NCI-H187 (cell line): ENCODE data around the gene SMNDC1.

Experiments used
- DNase-seq, 2 experiments: peaks; one replicate each; lab custom pipeline; 2025; lab: John Stamatoyannopoulos, UW

Gene SMNDC1

DNA sequence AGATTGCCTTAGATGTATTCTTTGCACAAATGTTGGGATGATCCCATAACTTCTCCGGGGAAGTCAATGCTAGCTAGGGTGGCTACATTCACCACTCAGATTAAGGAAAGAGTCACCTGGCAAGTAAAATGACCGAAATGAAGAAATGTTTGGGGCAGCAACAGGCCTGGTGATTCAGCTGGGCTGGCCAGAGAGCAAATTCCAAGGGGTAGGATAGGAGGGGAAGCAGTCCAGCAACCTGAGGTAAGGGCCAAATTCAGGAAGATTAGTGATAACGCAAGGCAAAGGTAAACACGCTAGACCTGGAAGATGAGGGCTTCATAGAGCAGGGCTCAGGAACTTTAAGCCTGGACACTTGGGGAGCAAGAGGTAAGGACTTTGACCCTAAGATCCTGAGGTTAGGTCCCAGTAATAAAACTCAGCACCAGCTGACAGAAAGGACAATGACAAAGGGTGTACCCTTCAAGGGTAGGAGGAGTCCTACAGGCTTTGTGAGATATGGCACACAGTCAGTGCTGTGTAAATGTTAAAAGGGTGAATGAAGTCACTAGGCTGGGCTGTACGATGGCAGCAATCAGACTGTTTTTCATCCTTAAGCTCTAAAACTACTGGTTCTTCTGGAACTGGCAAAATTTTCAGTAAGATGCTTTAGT lies 22.7 kb upstream of the SMNDC1 start:
- no peak for DNase-seq

GRCh38 chr10:110326351-110327032 lies 21.8 kb upstream of the SMNDC1 start:
- no peak for DNase-seq

DNA sequence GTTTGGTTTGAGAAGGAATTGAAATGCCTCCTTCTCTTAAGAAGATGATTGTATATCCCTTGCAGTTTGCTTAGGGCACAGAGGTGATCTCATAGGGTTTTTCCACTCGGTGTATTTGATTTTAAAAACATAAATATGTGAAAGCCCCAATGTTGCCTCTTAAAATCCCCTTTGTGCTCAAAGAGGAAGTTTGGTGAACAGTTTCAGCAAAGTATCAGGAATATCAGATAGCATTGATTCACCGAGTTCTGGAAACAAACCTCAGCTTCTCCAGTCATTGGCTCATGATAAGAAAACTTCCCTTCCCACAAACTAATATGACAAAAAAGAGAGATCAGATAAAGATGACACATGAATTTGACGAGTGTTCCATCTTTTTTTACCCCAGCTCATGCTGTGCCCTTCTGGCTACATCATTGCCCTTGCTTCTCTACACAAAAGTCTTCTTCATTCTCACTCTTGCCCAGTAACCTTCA lies 20.1 kb upstream of the SMNDC1 start:
- no peak for DNase-seq

DNA sequence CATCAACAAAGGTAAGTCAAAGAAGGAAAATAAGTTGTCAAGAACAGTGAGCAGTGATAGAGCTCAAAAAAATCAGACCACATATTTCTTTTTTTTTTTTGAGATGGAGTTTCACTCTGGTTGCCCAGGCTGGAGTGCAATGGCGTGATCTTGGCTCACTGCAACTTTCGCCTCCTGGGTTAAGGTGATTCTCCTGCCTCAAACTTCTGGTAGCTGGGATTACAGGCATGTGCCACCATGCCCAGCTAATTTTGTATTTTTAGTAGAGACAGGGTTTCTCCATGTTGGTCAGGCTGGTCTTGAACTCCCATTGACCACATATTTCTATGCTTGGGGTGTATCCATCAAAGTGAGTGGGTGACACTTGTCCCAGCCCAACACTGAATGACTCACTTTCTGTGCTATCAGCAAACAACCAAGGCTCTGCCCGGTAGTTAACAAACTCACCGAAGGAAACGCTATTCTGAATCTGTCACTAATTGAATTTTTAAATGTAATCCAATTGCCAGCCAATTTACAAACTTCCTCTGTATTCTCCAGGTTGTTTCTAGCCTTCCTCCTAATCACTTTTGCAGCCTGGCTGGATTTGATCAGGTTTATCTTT lies 19.6 kb upstream of the SMNDC1 start:
- no peak for DNase-seq

DNA sequence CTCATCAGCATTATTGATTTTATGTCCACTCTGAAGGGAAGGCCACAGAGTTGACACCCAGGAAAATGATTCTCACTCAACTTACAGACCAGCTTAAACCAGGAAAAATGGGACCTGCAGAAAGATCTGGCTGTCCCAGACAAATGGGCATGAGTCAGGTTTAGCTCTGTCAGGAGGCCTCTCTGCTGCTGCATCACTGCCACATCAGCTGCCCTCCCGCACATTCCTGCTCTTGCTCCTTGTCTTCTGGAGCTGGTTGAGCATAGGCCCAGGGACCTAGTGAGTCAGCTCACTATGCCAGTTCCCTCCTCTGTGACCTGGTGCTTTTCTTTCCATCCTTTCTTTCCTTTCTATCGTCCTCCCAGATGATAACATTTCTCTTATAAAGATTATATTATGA lies 18.8 kb upstream of the SMNDC1 start:
- DNase-seq = no peak

DNA sequence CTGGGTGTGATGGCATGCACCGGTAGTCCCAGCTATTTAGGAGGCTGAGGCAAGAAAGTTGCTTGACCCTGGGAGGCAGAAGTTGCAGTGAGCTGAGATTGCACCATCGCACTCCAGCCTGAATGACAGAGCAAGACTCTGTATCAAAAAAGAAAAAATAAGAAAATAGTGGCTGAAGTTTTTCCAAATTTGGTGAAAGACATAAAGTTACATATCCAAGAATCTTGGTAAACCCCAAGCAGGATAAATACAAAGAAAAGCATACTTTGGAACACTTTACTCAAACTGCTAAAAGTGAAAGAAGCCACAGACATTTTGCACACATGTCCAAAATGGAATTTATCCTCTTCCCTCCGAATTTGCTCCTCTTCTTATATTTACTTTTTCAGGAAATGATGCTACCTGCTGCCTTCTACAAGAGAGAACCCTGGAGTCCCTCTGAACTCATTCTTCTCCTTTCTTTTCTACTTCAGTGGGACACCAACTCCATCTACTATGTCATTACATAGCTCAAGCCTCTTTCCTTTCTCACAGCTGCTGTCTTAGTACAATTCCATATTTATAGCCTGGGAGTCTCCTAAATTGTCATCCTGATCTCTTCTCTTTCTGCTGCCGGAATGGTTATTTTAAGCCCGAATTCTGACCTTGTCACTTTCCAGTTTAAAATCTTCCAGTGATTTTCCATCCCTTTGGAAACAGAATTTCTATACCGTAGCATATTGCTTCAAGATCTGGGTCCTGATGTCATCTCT lies 17.3 kb upstream of the SMNDC1 start:
- no peak for DNase-seq

DNA sequence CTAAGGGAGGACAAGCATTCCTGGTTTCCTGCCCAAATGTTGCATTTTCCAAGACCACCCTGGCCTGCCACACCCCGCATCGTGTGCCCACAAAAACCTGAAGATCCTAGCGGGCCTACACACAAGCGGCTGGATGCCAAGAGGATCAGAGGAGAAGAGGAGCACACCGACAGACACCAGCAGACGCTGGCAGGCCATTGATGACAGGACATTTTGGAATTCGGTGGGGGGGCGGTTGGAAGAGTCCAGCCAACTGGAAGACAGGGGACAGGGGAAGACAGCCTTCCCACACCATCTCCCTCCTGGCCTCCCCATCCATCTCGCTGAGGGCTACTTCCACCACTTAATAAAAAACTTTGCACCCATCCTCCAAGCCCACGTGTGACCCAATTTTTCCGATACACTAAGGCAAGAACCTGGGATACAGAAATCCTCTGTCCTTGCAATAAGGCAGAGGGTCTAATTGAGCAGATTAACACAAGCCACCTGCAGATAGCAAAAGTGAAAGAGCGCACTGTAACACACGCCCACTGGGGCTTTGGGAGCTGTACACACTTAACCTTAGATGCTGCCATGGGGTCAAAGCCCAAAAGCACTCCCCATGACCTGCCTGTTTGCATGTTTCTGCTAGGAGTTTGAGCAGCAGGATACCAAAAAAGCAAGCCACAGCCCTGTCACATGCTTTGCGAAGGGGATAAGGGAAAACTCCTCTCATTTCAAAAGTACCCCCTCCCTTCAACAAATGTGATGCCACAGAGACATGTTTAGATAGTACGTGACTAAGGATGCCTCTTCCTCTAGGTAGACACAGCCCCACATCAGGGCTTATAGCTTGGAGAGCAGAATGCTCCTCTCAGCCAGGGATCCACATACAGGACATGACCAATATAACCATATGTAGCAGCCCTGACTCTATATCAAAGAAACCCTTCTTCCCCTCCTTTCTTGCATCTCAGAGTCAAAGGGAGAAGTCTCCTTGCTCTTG lies 13.4 kb upstream of the SMNDC1 start:
- DNase-seq = no peak

DNA sequence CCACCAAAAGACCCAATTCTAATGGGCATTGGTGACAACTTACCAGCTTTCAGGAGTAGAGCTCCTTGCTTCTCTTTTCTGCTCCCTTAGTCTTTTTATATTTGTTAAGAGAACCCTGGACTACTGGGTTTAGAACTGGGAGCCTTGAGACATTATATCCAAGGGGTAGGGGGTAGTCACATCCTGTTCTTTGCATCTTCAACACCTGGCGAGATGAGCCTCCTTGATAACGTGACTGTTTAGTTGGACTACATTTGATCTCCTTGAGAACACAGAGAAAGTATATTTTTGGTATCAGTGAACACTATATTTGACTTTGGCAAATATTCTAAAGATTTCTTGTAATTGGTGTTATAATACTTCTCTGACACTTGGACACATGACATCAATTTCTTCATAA lies 9.0 kb upstream of the SMNDC1 start:
- no peak for DNase-seq

GRCh38 chr10:110312206-110312605 lies 7.5 kb upstream of the SMNDC1 start:
- DNase-seq = no peak

- peak; percentile 11 to 33 for DNase-seq
Measured at GRCh38 chr10:110311357-110311949, 6.7 kb upstream of the SMNDC1 start.

GRCh38 chr10:110310741-110311140 lies 6.0 kb upstream of the SMNDC1 start:
- no peak for DNase-seq

GRCh38 chr10:110307805-110308204 lies 3.1 kb upstream of the SMNDC1 start:
- no peak for DNase-seq

DNA sequence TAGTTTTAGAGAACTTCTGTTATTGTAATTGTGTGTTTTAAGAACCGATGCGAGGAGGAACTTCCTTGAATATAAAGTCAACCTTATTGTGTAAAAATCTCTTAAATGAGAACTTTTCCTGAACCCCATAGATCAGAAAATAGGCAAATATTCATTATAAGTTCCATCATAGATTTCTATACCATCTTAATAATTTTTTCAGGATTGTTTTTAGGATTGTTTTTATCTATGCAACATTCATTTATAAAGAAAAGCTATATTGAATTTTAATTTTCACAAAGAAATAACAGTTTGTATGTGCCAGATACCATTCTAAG lies 1.7 kb upstream of the SMNDC1 start:
- no peak for DNase-seq

DNA sequence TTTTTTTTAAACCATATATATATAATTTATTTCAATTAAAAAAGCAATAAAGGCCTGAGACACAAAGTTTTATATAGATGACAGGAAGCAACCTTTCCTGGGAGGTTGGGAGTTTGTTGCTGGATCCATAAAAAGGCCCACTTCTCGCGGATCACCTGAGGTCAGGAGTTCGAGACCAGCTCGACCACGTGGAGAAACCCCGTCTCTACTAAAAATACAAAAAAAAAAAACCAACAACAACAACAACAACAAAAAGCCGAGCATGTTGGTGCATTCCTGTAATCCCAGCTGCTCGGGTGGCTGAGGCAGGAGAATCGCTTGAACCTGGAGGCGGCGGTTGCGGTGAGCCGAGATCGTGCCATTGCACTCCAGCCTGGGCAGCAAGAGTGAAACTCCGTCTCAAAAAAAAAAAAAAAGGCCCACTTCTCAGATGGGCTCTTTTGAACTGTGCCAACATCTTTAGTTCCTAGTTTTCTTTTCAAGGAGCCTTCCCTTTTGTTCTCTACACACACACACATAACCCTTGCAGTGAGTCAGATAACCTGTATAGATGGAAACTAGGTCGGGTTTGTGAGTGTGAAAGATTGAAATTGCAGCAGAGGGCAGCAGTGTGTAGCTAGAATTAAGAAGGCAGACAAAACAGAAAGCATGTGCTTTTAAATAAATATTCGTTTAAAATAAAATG lies 1.2 kb upstream of the SMNDC1 start:
- peak in 1 of 2 experiments; percentile 2 for DNase-seq

GRCh38 chr10:110304394-110304779 lies 333 bp downstream of the SMNDC1 start:
- DNase-seq = no peak

DNA sequence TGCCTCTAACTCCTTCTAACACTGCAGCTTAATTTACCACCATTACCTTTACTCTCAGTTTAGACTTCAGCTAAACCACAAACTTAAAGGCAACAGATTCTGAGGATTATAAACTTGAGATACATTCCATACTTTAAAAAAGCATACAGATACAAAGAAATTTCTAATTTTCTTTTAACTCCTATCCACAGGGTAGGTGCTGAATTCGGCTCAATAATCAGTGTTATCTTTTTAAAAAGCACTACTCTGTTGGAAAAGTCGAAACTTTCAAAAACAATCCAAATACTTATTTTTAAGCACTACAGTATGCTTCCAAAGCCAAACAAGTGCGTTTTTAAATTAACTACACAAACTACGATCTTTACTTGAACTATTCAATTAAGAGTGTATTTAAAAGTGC lies 1.0 kb downstream of the SMNDC1 start:
- no peak for DNase-seq

- DNase-seq = no peak
Measured at GRCh38 chr10:110300486-110300986, 4.2 kb downstream of the SMNDC1 start.

- DNase-seq = no peak
Measured at GRCh38 chr10:110296966-110297365, 7.8 kb downstream of the SMNDC1 start.

DNA sequence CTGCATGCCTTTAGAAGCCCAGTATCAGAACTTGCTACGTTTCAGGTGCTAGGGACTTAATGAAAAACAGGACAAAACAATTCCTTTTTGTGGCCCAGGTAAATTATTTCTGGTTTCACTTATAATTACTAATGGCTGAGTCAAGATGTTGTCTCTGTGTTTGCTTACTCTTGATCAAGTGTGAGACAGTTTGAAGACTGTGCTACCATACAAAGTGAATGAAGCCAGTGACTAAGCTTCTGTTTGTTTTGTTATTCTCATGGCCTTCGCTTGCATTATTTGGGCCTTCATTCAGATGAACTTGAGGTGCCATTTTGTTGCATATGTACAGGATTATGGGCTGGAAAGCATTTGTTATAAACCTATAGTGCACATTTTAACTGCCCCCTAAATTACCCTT lies 17.9 kb downstream of the SMNDC1 start:
- no peak for DNase-seq

DNA sequence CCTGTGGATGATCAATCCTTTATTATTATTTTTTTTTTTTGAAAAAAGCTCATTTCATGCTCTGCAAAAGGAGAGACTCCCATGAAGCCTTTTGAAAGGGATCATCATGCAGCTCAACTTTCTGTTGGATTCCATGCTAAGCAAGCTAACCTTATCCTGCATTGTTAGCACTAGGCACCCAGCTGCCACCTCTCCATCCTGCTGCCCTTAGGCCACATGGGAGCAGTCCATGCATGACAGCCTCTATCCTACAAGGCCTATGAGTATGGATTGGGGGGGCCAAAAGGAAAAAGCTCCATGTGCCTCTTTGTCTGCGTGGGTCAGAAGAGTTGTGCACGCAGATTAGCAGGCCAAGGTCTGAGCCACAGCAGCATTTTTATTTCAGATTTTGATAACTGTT lies 19.2 kb downstream of the SMNDC1 start:
- DNase-seq = no peak
